ENCODE results near the gene LRRC4C. TPM values are rescaled to one million over a fixed set of nuclear protein-coding genes. Genes with fewer than 3 reads are reported as not detected.

Gene LRRC4C
- total and polyA plus RNA-seq, 4 donors, result 0.10 to 0.93 (median 0.30) TPM

GRCh38 chr11:40401132-40401853, 1058.2 kb downstream of the LRRC4C start:
- WGBS, result 20% methylated on average over 4 of the region's 4 CpGs

More at GRCh38 chr11:40401132-40401853, 1058.2 kb downstream of the LRRC4C start:
- Histone ChIP-seq H3K4me3 (ENCODE audit: low read depth in 1 of 3, low read length in 3 of 3) (no peak overlapping the region), H3K4me1 (ENCODE audit: control insufficient read depth in 4 of 4, insufficient read depth in 4 of 4, low read length in 3 of 4) (peaks cover 0 to 11% (median 1%) of the 10 kb centered on the region in 4 donors), H3K9me3 (ENCODE audit: control insufficient read depth in 4 of 4, low read length in 3 of 4) (no peaks in the 10 kb centered on the region), H3K9ac (ENCODE audit: low read depth in 1 of 2, low read length in 2 of 2) (no peak overlapping the region), H3K36me3 (ENCODE audit: control insufficient read depth in 4 of 4, insufficient read depth in 3 of 4, low read depth in 1 of 4, low read length in 3 of 4) (no peaks in the 10 kb centered on the region), H3K27me3 (ENCODE audit: control insufficient read depth in 4 of 4, insufficient read depth in 4 of 4, low read length in 3 of 4) (no peaks in the 10 kb centered on the region), H3K27ac (ENCODE audit: low read depth in 1 of 2, low read length in 2 of 2) (peak overlapping the region; percentile 0 to 27)
- peak in 1 of 2 donors; percentile 39 for TF ChIP-seq GABPA (IDR thresholded peaks at IDR 0.05 in 1 of 2, conservative IDR thresholded peaks at IDR 0.05 in 1 of 2)
- peak; percentile 34 for TF ChIP-seq CTCF (IDR thresholded peaks at IDR 0.05; ENCODE audit: low read depth, low read length, missing input control)
- TF ChIP-seq JUND (IDR thresholded peaks at IDR 0.05), result peak in 1 of 2 donors; percentile 49
- TF ChIP-seq ZBTB33 (IDR thresholded peaks at IDR 0.05), result peak; percentile 82
- TF ChIP-seq, protein P1, sequence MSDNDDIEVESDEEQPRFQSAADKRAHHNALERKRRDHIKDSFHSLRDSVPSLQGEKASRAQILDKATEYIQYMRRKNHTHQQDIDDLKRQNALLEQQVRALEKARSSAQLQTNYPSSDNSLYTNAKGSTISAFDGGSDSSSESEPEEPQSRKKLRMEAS (IDR thresholded peaks at IDR 0.05), result peak; percentile 62
- TF ChIP-seq FOXA2 (IDR thresholded peaks at IDR 0.05), result peak; percentile 95
- TF ChIP-seq, protein P2, sequence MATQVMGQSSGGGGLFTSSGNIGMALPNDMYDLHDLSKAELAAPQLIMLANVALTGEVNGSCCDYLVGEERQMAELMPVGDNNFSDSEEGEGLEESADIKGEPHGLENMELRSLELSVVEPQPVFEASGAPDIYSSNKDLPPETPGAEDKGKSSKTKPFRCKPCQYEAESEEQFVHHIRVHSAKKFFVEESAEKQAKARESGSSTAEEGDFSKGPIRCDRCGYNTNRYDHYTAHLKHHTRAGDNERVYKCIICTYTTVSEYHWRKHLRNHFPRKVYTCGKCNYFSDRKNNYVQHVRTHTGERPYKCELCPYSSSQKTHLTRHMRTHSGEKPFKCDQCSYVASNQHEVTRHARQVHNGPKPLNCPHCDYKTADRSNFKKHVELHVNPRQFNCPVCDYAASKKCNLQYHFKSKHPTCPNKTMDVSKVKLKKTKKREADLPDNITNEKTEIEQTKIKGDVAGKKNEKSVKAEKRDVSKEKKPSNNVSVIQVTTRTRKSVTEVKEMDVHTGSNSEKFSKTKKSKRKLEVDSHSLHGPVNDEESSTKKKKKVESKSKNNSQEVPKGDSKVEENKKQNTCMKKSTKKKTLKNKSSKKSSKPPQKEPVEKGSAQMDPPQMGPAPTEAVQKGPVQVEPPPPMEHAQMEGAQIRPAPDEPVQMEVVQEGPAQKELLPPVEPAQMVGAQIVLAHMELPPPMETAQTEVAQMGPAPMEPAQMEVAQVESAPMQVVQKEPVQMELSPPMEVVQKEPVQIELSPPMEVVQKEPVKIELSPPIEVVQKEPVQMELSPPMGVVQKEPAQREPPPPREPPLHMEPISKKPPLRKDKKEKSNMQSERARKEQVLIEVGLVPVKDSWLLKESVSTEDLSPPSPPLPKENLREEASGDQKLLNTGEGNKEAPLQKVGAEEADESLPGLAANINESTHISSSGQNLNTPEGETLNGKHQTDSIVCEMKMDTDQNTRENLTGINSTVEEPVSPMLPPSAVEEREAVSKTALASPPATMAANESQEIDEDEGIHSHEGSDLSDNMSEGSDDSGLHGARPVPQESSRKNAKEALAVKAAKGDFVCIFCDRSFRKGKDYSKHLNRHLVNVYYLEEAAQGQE (IDR thresholded peaks at IDR 0.05), result peak; percentile 72
- TF ChIP-seq SP1 (IDR thresholded peaks at IDR 0.05), result peak; percentile 51
- no peak for TF ChIP-seq EGR1 (IDR thresholded peaks at IDR 0.05; ENCODE audit: low read depth in 2 of 2)
- TF ChIP-seq RXRA (IDR thresholded peaks at IDR 0.05), result peak; percentile 64 to 91
- peak; percentile 68 to 71 for TF ChIP-seq RAD21 (IDR thresholded peaks at IDR 0.05)
- TF ChIP-seq HNF4A (conservative IDR thresholded peaks at IDR 0.05), result peak; percentile 32 to 67
- TF ChIP-seq, protein P3, sequence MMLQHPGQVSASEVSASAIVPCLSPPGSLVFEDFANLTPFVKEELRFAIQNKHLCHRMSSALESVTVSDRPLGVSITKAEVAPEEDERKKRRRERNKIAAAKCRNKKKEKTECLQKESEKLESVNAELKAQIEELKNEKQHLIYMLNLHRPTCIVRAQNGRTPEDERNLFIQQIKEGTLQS (IDR thresholded peaks at IDR 0.05), result no peak
- no peak for TF ChIP-seq HNF4G (IDR thresholded peaks at IDR 0.05)
- TF ChIP-seq NR2F2 (IDR thresholded peaks at IDR 0.05), result no peak
- peak; percentile 88 for TF ChIP-seq FOXA1 (IDR thresholded peaks at IDR 0.05)
- peak; percentile 76 for TF ChIP-seq YY1 (IDR thresholded peaks at IDR 0.05)
- TF ChIP-seq TAF1 (conservative IDR thresholded peaks at IDR 0.05), result no peak
- DNase-seq (ENCODE audit: low spot score), result no peak

Data from liver (tissue), 9 donors.